Mucosa of descending colon (tissue), 3 donors: ENCODE data around the gene WNT16. TPM values are rescaled to one million over a fixed set of nuclear protein-coding genes. Genes with fewer than 3 reads are reported as not detected.

Source experiments
- ATAC-seq: fragments of 200-7000 bp; cut with Tn5 transposase; one replicate; pipeline ENCODE4 v1.9.1; 2020; ENCODE audit warnings: mild to moderate bottlenecking, moderate library complexity
- DNase-seq, 3 donors: peaks; one replicate each; pipeline ENCODE4 v3.0.0-alpha.2; 2020
- H3K36me3 ChIP-seq: fragments of 200-600 bp; one replicate; pipeline ENCODE4 v1.8.0; 2021; ENCODE audit warnings: low read depth, mild to moderate bottlenecking
- H3K4me1 ChIP-seq: fragments of 200-600 bp; one replicate; pipeline ENCODE4 v1.8.0; 2021; ENCODE audit warnings: low read depth, mild to moderate bottlenecking
- H3K4me3 ChIP-seq: fragments of 200-600 bp; one replicate; pipeline ENCODE4 v1.8.0; 2021; ENCODE audit warnings: mild to moderate bottlenecking
- H3K9me3 ChIP-seq: fragments of 200-600 bp; one replicate; pipeline ENCODE4 v1.8.0; 2021; ENCODE audit warnings: mild to moderate bottlenecking
- intact Hi-C, 2 donors: fragments of 100-400 bp; cut with DNase I in 1 of 2; cut with micrococcal nuclease in 1 of 2; formaldehyde crosslinking; loops; one replicate each; pipeline versions ENCODE4 v1.11.0 to v1.11.1; 2022; cut with DNase I, micrococcal nuclease
- total RNA-seq, 3 donors: library from RNA; stranded (reverse); fragmentation: NEBNext Ultra II Directional in 2 of 3; extraction: Animal tissue kit (Norgen Biotek cat#: 25700) in 2 of 3; gene quantifications; one replicate each; pipeline versions ENCODE4 v1.2.1 to v1.2.4, GENCODE V29; 2021 to 2023
- TF ChIP-seq, protein P1 (sequence below): fragments of 200-600 bp; IDR thresholded peaks from one replicate; pipeline ENCODE4 v1.8.0; 2022; ENCODE audit warnings: antibody characterized with exemption, mild to moderate bottlenecking
- donor health status: DM: no; HTN: no; CAD: no; lungs with moderate emphysema.
- donor health status: DM: no; HTN: no; CAD: no.
- donor health status: DM: no; HTN: yes; CAD: no.

Gene WNT16
- total RNA-seq, 3 donors from 2014 or later = 1.4 TPM; not detected in 2

DNA sequence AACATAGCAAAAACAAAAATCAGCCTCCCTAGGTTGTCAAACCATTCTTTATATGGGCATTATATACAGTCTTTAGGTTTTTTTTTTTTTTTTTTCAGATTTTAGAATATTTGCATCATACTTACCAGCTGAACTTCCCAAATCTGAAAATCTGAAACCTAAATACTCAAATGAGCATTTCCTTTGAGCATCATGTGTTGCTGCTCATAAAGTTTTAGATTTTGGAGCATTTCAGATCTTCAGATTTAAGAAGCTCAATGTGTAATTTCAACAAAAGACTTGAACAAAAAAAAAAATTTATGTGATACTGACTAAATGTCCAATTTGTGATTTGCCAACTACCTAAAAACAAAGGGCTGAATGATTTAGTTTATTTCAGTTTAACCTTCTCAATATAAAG is 53.7 kb downstream of the WNT16 start:
- Histone ChIP-seq H3K9me3 (no peaks in the 10 kb centered on the region), H3K4me1 (peaks cover 28% of the 10 kb centered on the region), H3K36me3 (no peaks in the 10 kb centered on the region), H3K4me3 (no peak overlapping the region)
- no peak for DNase-seq
- no peak for ATAC-seq
- intact Hi-C loops = no loop called here
- TF ChIP-seq, protein P1, sequence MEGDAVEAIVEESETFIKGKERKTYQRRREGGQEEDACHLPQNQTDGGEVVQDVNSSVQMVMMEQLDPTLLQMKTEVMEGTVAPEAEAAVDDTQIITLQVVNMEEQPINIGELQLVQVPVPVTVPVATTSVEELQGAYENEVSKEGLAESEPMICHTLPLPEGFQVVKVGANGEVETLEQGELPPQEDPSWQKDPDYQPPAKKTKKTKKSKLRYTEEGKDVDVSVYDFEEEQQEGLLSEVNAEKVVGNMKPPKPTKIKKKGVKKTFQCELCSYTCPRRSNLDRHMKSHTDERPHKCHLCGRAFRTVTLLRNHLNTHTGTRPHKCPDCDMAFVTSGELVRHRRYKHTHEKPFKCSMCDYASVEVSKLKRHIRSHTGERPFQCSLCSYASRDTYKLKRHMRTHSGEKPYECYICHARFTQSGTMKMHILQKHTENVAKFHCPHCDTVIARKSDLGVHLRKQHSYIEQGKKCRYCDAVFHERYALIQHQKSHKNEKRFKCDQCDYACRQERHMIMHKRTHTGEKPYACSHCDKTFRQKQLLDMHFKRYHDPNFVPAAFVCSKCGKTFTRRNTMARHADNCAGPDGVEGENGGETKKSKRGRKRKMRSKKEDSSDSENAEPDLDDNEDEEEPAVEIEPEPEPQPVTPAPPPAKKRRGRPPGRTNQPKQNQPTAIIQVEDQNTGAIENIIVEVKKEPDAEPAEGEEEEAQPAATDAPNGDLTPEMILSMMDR = no peak

DNA sequence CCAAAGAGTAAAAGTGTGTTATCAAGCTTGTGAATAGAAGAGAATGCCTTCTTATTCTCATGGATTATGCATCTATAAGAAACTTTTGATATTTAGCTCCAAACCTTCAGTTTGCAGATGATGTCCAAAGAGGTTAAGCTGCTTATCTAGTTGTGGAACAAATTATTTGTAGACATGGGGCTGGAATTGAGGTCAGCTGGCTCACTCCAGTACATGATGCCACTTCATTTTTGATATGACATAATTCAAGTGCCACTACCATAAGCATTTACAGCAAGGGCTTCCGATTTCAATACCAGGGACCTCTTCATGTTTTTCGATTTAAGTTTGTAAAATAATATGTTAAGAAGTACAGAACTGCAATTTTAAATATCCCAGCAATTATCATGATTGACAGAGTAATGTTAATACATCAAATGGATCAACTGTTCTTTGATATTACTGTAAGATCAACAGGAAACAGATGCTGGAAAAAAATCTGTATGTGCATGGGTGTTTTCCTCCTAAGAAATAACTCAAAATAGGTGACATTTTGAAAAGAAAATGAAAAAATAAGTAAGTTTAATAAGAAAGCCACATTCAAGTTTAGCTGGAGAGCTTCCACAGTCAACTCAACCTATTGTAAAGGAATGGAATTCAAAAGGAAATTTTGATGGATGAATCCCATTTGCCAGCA is 54.6 kb downstream of the WNT16 start:
- H3K4me1 ChIP-seq = peaks cover 28% of the 10 kb centered on the region
- DNase-seq (no peak), ATAC-seq (no peak)
- H3K9me3 ChIP-seq = no peaks in the 10 kb centered on the region
- H3K36me3 ChIP-seq = no peaks in the 10 kb centered on the region
- no peak overlapping the region for H3K4me3 ChIP-seq
- intact Hi-C loops = no loop called here
- TF ChIP-seq, protein P1 = no peak

DNA sequence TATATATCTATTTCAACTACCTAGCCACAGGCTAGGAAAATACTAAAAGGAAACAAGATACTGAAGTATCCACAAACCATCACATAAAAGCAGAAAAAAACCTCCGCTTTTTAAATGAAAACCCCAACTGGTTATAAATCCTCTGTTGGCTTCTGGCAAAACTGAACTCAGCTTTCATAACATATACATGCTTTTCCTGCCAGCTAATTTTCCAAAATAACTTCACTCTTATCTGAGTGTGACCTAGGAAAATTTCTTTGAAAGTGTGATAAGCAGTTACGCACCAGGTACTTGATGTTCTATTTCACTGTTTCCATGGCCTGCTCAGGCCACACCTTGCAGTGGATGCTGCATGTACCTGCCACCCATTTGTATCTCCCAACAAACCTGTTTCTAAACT is 55.5 kb downstream of the WNT16 start:
- intact Hi-C loops = no loop called here
- DNase-seq (no peak), ATAC-seq (peak; percentile 66)
- TF ChIP-seq, protein P1 = no peak
- H3K9me3 ChIP-seq = no peaks in the 10 kb centered on the region
- no peaks in the 10 kb centered on the region for H3K36me3 ChIP-seq
- peaks cover 28% of the 10 kb centered on the region for H3K4me1 ChIP-seq
- H3K4me3 ChIP-seq = no peak overlapping the region

DNA sequence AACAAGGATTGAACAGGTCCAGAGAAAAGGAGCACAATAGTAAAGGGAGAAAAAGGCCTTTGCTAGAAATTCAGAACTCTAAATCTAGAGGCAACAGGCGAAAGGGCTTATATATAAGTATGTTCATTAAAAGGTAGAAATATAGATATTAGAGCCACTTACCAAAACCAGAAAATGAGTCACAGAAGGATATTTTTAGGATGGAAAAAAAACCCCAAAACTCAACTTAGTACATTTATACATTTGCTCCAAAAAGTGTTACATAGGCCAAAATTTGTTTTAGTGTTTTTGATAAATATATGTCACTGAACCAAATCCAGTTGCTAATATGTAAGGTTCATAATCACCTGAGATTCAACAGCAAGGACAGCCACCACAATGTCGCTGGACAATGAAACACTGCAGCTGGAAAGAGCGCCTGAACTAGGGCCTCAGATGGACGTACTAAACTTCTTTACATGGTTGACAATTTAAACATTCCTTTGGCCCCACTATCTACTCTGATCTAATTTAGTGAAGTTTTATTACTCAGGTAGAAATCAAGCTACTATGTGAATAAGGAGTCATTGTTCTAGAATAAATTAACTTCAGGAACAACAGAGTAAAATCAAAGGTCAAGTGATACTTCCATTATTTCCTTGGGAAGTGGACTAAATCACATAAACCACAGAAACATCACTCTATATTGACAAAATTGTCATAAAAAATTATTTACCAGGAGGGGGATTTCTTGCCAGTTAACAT is 56.4 kb downstream of the WNT16 start:
- peak; percentile 68 for ATAC-seq

DNA sequence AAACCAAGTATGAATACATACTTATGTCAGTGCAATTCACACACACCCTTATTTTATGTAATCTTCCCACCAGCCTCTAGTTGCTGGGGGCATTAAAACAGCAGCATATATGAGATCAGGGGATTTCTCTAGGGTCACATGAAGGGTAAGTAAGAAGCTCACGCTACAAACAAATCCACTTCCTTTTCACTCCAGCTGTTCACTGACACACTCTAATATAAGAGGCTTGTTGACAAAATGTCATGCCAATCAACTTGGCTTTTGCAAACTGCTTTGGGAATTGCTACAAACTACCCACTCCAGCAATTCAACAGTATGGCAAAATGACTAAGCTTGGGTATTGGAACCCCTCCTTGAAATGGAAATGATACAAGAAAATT is 57.0 kb downstream of the WNT16 start:
- H3K4me1 ChIP-seq = peaks cover 28% of the 10 kb centered on the region
- no peak for DNase-seq
- H3K4me3 ChIP-seq = no peak overlapping the region
- no peaks in the 10 kb centered on the region for H3K9me3 ChIP-seq
- ATAC-seq = peak; percentile 76
- TF ChIP-seq, protein P1 = no peak
- no peaks in the 10 kb centered on the region for H3K36me3 ChIP-seq
- intact Hi-C loops = no loop called here

More for the DNA sequence above, 56.4 kb downstream of the WNT16 start:
- Histone ChIP-seq H3K9me3 (no peaks in the 10 kb centered on the region), H3K4me3 (no peak overlapping the region), H3K4me1 (peaks cover 28% of the 10 kb centered on the region), H3K36me3 (no peaks in the 10 kb centered on the region)
- TF ChIP-seq, protein P1 = no peak
- no peak for DNase-seq
- intact Hi-C loops = no loop called here
